HG03025 (cell line): ENCODE data around the gene DDIT3.

Experiments
- ATAC-seq: cut with Tn5 transposase; IDR thresholded peaks from one replicate; pipeline ENCODE4 v1.9.1; 2021; ENCODE audit warnings: mild to moderate bottlenecking, moderate library complexity; ENCODE audit not compliant: unreplicated experiment, low FRiP score

DDIT3 gene

DNA sequence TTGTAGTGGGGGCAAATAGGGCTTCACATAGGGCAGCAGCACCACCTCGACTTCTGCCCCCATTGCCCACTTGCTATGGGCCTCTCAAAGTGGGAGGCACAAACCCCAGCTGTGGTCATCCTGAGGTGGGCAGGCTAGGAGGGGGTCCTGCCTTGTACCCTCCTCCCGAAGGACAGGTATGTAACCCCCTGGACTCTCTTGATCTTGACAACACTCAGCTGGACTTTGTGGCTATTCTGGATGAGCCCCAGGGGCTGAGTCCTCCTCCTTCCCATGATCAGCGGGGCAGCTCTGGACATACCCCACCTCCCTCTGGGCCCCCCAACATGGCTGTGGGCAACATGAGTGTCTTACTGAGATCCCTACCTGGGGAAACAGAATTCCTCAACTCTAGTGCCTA, 48.7 kb downstream of the DDIT3 start:
- ATAC-seq, result no peak

DNA sequence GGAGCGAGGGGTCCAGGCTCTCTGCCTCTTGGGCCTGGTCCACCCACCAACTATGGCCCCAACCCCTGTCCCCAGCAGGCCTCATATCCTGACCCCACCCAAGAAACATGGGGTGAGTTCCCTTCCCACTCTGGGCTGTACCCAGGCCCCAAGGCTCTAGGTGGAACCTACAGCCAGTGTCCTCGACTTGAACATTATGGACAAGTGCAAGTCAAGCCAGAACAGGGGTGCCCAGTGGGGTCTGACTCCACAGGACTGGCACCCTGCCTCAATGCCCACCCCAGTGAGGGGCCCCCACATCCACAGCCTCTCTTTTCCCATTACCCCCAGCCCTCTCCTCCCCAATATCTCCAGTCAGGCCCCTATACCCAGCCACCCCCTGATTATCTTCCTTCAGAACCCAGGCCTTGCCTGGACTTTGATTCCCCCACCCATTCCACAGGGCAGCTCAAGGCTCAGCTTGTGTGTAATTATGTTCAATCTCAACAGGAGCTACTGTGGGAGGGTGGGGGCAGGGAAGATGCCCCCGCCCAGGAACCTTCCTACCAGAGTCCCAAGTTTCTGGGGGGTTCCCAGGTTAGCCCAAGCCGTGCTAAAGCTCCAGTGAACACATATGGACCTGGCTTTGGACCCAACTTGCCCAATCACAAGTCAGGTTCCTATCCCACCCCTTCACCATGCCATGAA, 49.2 kb downstream of the DDIT3 start:
- ATAC-seq, result no peak

DNA sequence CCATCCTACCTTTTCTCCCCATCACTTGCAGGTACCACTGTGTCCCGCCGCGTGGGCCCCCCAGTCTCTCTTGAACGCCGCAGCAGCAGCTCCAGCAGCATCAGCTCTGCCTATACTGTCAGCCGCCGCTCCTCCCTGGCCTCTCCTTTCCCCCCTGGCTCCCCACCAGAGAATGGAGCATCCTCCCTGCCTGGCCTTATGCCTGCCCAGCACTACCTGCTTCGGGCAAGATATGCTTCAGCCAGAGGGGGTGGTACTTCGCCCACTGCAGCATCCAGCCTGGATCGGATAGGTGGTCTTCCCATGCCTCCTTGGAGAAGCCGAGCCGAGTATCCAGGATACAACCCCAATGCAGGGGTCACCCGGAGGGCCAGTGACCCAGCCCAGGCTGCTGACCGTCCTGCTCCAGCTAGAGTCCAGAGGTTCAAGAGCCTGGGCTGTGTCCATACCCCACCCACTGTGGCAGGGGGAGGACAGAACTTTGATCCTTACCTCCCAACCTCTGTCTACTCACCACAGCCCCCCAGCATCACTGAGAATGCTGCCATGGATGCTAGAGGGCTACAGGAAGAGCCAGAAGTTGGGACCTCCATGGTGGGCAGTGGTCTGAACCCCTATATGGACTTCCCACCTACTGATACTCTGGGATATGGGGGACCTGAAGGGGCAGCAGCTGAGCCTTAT, 49.9 kb downstream of the DDIT3 start:
- no peak for ATAC-seq

DNA sequence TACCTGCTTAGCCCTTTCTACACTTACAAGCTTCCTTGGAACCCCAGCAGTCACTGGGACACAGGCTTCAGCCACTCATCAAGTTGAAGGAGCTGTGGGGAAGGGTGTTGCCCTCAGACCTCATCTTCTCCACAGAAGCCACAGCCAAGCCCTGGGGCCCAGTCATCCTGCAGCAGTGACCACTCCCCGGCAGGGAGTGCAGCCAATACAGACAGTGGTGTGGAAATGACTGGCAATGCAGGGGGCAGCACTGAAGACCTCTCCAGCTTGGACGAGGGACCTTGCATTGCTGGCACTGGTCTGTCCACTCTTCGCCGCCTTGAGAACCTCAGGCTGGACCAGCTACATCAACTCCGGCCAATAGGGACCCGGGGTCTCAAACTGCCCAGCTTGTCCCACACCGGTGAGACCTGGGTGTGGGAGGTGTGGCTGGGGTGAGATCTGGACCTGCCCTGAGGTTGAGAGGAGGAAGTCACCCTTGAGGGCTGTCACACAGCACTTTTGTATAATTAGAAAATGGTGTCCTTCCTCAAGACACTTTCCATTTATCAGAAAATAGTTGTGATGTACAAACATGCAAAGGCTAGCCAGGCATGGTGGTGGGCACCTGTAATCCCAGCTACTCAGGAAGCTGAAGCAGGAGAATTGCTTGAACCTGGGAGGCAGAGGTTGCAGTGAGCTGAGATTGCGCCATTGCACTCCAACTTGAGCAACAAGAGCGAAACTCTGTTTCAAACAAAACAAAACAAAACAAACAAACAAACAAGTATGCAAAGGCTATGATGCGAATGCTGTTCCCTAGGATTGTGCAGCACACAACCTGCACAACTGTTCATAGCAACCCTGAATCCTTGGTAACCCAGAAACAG, 50.8 kb downstream of the DDIT3 start:
- ATAC-seq, result no peak

DNA sequence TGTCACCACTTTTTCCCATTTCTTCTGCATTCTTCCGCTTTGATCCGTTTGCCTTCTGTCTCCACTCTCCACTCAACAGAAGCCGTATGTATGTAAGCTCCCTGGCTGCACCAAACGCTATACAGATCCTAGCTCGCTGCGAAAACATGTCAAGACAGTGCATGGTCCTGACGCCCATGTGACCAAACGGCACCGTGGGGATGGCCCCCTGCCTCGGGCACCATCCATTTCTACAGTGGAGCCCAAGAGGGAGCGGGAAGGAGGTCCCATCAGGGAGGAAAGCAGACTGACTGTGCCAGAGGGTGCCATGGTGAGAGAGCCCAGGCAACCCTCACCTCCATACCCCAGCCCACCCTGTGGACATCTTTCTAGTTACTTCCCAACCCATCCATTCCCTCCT, 52.4 kb downstream of the DDIT3 start:
- no peak for ATAC-seq

DNA sequence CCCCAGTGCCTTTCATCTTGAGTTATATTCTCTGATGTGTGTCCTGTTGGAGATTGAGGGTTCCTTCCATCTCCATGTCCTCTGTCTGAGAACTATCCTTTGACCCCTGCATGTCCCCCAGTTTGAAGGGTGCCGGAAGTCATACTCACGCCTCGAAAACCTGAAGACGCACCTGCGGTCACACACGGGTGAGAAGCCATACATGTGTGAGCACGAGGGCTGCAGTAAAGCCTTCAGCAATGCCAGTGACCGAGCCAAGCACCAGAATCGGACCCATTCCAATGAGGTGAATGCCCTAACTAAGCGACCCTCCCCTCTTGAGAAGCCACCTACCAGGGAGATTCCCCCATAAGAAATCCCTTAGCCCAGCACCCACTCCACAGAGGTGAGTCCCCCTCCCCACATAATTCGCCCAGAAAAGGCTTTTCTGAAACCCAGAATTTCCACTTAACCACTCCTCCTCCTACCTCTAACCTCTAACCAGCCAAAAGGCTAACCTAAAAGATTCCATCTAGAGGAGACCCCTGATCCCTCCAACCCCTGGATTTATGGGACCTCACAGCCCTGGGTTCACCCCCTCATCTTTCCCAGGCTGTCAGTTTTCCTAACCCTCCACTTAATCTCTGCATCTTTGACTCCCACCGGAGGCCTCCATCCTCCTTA, 53.0 kb downstream of the DDIT3 start:
- ATAC-seq, result no peak
